ENCODE results near the gene ANKS6. TPM values are rescaled to one million over a fixed set of nuclear protein-coding genes. Genes with fewer than 3 reads are reported as not detected.

ANKS6 gene
- total and polyA plus RNA-seq, 4 donors: 1.9 to 6.3 (median 2.9) TPM

GRCh38 chr9:98714833-98715232, 81.5 kb downstream of the ANKS6 start:
- H3K27me3 ChIP-seq (ENCODE audit: control insufficient read depth in 4 of 4, insufficient read depth in 4 of 4, low read length in 3 of 4): peaks cover 0 to 4% (median 2%) of the 10 kb centered on the region in 4 donors

GRCh38 chr9:98712987-98713386, 83.4 kb downstream of the ANKS6 start:
- H3K4me3 ChIP-seq (ENCODE audit: low read depth in 1 of 3, low read length in 3 of 3): no peak overlapping the region
- peaks cover 2 to 15% (median 4%) of the 10 kb centered on the region in 4 donors for H3K27me3 ChIP-seq (ENCODE audit: control insufficient read depth in 4 of 4, insufficient read depth in 4 of 4, low read length in 3 of 4)
- H3K4me1 ChIP-seq (ENCODE audit: control insufficient read depth in 4 of 4, insufficient read depth in 4 of 4, low read length in 3 of 4): peaks cover 5 to 13% (median 9%) of the 10 kb centered on the region in 4 donors
- H3K9ac ChIP-seq (ENCODE audit: low read depth in 1 of 2, low read length in 2 of 2): no peak overlapping the region
- no peak for DNase-seq (ENCODE audit: low spot score)
- TF ChIP-seq MAX (IDR thresholded peaks at IDR 0.05) (no peak), EGR1 (IDR thresholded peaks at IDR 0.05; ENCODE audit: low read depth in 2 of 2) (no peak), GABPA (IDR thresholded peaks at IDR 0.05 in 1 of 2, conservative IDR thresholded peaks at IDR 0.05 in 1 of 2) (no peak), JUND (IDR thresholded peaks at IDR 0.05) (no peak), RXRA (IDR thresholded peaks at IDR 0.05) (no peak), HNF4A (conservative IDR thresholded peaks at IDR 0.05) (no peak), YY1 (IDR thresholded peaks at IDR 0.05) (no peak), TAF1 (conservative IDR thresholded peaks at IDR 0.05) (no peak), SP1 (IDR thresholded peaks at IDR 0.05) (no peak), FOXA2 (IDR thresholded peaks at IDR 0.05) (no peak), HNF4G (IDR thresholded peaks at IDR 0.05) (no peak), NR2F2 (IDR thresholded peaks at IDR 0.05) (no peak), FOXA1 (IDR thresholded peaks at IDR 0.05) (no peak), RAD21 (IDR thresholded peaks at IDR 0.05) (no peak), ATF3 (IDR thresholded peaks at IDR 0.05) (no peak)
- TF ChIP-seq, protein P1, sequence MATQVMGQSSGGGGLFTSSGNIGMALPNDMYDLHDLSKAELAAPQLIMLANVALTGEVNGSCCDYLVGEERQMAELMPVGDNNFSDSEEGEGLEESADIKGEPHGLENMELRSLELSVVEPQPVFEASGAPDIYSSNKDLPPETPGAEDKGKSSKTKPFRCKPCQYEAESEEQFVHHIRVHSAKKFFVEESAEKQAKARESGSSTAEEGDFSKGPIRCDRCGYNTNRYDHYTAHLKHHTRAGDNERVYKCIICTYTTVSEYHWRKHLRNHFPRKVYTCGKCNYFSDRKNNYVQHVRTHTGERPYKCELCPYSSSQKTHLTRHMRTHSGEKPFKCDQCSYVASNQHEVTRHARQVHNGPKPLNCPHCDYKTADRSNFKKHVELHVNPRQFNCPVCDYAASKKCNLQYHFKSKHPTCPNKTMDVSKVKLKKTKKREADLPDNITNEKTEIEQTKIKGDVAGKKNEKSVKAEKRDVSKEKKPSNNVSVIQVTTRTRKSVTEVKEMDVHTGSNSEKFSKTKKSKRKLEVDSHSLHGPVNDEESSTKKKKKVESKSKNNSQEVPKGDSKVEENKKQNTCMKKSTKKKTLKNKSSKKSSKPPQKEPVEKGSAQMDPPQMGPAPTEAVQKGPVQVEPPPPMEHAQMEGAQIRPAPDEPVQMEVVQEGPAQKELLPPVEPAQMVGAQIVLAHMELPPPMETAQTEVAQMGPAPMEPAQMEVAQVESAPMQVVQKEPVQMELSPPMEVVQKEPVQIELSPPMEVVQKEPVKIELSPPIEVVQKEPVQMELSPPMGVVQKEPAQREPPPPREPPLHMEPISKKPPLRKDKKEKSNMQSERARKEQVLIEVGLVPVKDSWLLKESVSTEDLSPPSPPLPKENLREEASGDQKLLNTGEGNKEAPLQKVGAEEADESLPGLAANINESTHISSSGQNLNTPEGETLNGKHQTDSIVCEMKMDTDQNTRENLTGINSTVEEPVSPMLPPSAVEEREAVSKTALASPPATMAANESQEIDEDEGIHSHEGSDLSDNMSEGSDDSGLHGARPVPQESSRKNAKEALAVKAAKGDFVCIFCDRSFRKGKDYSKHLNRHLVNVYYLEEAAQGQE (IDR thresholded peaks at IDR 0.05): no peak
- TF ChIP-seq, protein P2, sequence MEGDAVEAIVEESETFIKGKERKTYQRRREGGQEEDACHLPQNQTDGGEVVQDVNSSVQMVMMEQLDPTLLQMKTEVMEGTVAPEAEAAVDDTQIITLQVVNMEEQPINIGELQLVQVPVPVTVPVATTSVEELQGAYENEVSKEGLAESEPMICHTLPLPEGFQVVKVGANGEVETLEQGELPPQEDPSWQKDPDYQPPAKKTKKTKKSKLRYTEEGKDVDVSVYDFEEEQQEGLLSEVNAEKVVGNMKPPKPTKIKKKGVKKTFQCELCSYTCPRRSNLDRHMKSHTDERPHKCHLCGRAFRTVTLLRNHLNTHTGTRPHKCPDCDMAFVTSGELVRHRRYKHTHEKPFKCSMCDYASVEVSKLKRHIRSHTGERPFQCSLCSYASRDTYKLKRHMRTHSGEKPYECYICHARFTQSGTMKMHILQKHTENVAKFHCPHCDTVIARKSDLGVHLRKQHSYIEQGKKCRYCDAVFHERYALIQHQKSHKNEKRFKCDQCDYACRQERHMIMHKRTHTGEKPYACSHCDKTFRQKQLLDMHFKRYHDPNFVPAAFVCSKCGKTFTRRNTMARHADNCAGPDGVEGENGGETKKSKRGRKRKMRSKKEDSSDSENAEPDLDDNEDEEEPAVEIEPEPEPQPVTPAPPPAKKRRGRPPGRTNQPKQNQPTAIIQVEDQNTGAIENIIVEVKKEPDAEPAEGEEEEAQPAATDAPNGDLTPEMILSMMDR (IDR thresholded peaks at IDR 0.05; ENCODE audit: low read depth, low read length, missing input control): no peak
- TF ChIP-seq, protein P3, sequence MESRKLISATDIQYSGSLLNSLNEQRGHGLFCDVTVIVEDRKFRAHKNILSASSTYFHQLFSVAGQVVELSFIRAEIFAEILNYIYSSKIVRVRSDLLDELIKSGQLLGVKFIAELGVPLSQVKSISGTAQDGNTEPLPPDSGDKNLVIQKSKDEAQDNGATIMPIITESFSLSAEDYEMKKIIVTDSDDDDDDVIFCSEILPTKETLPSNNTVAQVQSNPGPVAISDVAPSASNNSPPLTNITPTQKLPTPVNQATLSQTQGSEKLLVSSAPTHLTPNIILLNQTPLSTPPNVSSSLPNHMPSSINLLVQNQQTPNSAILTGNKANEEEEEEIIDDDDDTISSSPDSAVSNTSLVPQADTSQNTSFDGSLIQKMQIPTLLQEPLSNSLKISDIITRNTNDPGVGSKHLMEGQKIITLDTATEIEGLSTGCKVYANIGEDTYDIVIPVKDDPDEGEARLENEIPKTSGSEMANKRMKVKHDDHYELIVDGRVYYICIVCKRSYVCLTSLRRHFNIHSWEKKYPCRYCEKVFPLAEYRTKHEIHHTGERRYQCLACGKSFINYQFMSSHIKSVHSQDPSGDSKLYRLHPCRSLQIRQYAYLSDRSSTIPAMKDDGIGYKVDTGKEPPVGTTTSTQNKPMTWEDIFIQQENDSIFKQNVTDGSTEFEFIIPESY (IDR thresholded peaks at IDR 0.05): no peak
- H3K36me3 ChIP-seq (ENCODE audit: control insufficient read depth in 4 of 4, insufficient read depth in 3 of 4, low read depth in 1 of 4, low read length in 3 of 4): no peaks in the 10 kb centered on the region
- peaks cover 0 to under 1% (median 0%) of the 10 kb centered on the region in 4 donors for H3K9me3 ChIP-seq (ENCODE audit: control insufficient read depth in 4 of 4, low read length in 3 of 4)
- H3K27ac ChIP-seq (ENCODE audit: low read depth in 1 of 2, low read length in 2 of 2): no peak overlapping the region

More at GRCh38 chr9:98714833-98715232, 81.5 kb downstream of the ANKS6 start:
- H3K9me3 ChIP-seq (ENCODE audit: control insufficient read depth in 4 of 4, low read length in 3 of 4): peaks cover 0 to 5% (median 0%) of the 10 kb centered on the region in 4 donors
- no peak for DNase-seq (ENCODE audit: low spot score)
- H3K27ac ChIP-seq (ENCODE audit: low read depth in 1 of 2, low read length in 2 of 2): no peak overlapping the region
- TF ChIP-seq FOXA1 (IDR thresholded peaks at IDR 0.05): no peak
- no peak overlapping the region for H3K9ac ChIP-seq (ENCODE audit: low read depth in 1 of 2, low read length in 2 of 2)
- H3K4me1 ChIP-seq (ENCODE audit: control insufficient read depth in 4 of 4, insufficient read depth in 4 of 4, low read length in 3 of 4): no peaks in the 10 kb centered on the region
- H3K36me3 ChIP-seq (ENCODE audit: control insufficient read depth in 4 of 4, insufficient read depth in 3 of 4, low read depth in 1 of 4, low read length in 3 of 4): no peaks in the 10 kb centered on the region
- 49% methylated on average over 1 of the region's 1 CpG for WGBS
- no peak overlapping the region for H3K4me3 ChIP-seq (ENCODE audit: low read depth in 1 of 3, low read length in 3 of 3)
